HCT116 (cell line): ENCODE data around the gene CNPY1. TPM values are rescaled to one million over a fixed set of nuclear protein-coding genes. Genes with fewer than 3 reads are reported as not detected.

Experiments used
- ATAC-seq: fragments of 200-7000 bp; cut with Tn5 transposase; 2 replicates; pipeline ENCODE4 v1.9.1; 2020; ENCODE audit warnings: mild to moderate bottlenecking, moderate library complexity
- BruUV-seq: library from RNA; stranded (reverse); fragments of 400-500 nt; replicated peaks from 2 replicates; lab custom pipeline; 2021; lab: Mats Ljungman, UMichigan
- CTCF ChIA-PET: fragments of 300-600 bp; sonication (Branson Sonifier 250); formaldehyde crosslinking; loops from one replicate; lab custom pipeline; 2021; ENCODE audit warnings: antibody characterized with exemption; lab: Charles Lee
- POLR2A ChIA-PET: fragments of 300-600, 350-600 bp; sonication (Branson Sonifier 250); formaldehyde crosslinking; loops from one replicate; lab custom pipeline; 2021; ENCODE audit warnings: antibody characterized with exemption; lab: Charles Lee
- RAD21 ChIA-PET, 2 experiments: fragments of 300-600 bp; sonication (Branson Sonifier 250); formaldehyde crosslinking; loops; one replicate each; lab custom pipeline; 2023; ENCODE audit warnings: low total read pairs in 2 of 2; ENCODE audit not compliant: uncharacterized antibody in 2 of 2, unreplicated experiment in 2 of 2, low non-redundant PET in 1 of 2; lab: Charles Lee
- DNase-seq: peaks from one replicate; pipeline ENCODE4 v3.0.0-alpha.2; 2010; ENCODE audit warnings: low read depth, low spot score
- H2AFZ ChIP-seq: fragments of 200-600 bp; shearing (Covaris generic), sonication (generic); 2 replicates; pipeline ENCODE4 v1.6.1; 2017; ENCODE audit warnings: low read depth, mixed run types, mixed read lengths, antibody characterized with exemption, low read length; ENCODE audit not compliant: poor library complexity, severe bottlenecking
- H3K27ac ChIP-seq: 2 replicates; pipeline ENCODE4 v1.5.1; 2012; ENCODE audit warnings: low read depth, low read length
- H3K27me3 ChIP-seq: fragments of 200-600 bp; sonication (generic); 2 replicates; pipeline ENCODE4 v1.6.1; 2016; ENCODE audit warnings: mixed run types, low read length, mixed read lengths; ENCODE audit not compliant: insufficient read depth
- H3K36me3 ChIP-seq, 2 experiments: fragments of 200-500 bp in 1 of 2; fragments of 200-600 bp in 1 of 2; sonication (Bioruptor generic) in 1 of 2; sonication (generic) in 1 of 2; 2 replicates each; pipeline versions ENCODE4 v1.5.1 to v1.6.1; 2014 to 2016; ENCODE audit warnings: low read length in 2 of 2, inconsistent platforms in 1 of 2, mixed read lengths in 1 of 2, mixed run types in 1 of 2; ENCODE audit not compliant: insufficient read depth in 2 of 2, control insufficient read depth in 1 of 2
- H3K4me1 ChIP-seq, 2 experiments: fragments of 200-600 bp in 1 of 2; sonication (generic) in 1 of 2; 2 replicates each; pipeline versions ENCODE4 v1.5.1 to v1.6.1; 2012 to 2017; ENCODE audit warnings: low read length in 2 of 2, inconsistent platforms in 1 of 2, mild to moderate bottlenecking in 1 of 2, mixed read lengths in 1 of 2, mixed run types in 1 of 2, moderate library complexity in 1 of 2; ENCODE audit not compliant: insufficient read depth in 2 of 2, control insufficient read depth in 1 of 2
- H3K4me2 ChIP-seq: fragments of 200-600 bp; sonication (generic); 2 replicates; pipeline ENCODE4 v1.6.1; 2017; ENCODE audit warnings: mixed run types, low read length, mixed read lengths
- H3K4me3 ChIP-seq, 2 experiments: fragments of 200-600 bp in 1 of 2; sonication (generic) in 1 of 2; replicated peaks in 1 of 2; 2 replicates each; pipeline ENCODE4 v1.5.1; 2011 to 2016; ENCODE audit warnings: low read length in 2 of 2, control low read depth in 1 of 2, low read depth in 1 of 2, mild to moderate bottlenecking in 1 of 2, mixed read lengths in 1 of 2, mixed run types in 1 of 2
- H3K79me2 ChIP-seq: fragments of 200-600 bp; sonication (generic); 2 replicates; pipeline ENCODE4 v1.6.1; 2017; ENCODE audit warnings: mild to moderate bottlenecking, mixed run types, low read length, moderate library complexity, mixed read lengths; ENCODE audit not compliant: insufficient read depth
- H3K9ac ChIP-seq: fragments of 200-600 bp; sonication (generic); 2 replicates; pipeline ENCODE4 v1.6.1; 2016; ENCODE audit warnings: low read length, mixed read lengths
- H3K9me2 ChIP-seq: fragments of 200-600 bp; sonication (generic), shearing (Covaris generic); 2 replicates; pipeline ENCODE4 v1.6.1; 2017; ENCODE audit warnings: mixed run types, mild to moderate bottlenecking, moderate library complexity; ENCODE audit not compliant: insufficient read depth
- H3K9me3 ChIP-seq, 2 experiments: fragments of 200-500 bp in 1 of 2; fragments of 200-600 bp in 1 of 2; sonication (Bioruptor generic) in 1 of 2; sonication (generic) in 1 of 2; 2 replicates each; pipeline ENCODE4 v1.6.1; 2014 to 2017; ENCODE audit warnings: low read length in 2 of 2, mixed read lengths in 2 of 2, inconsistent platforms in 1 of 2, low read depth in 1 of 2, mild to moderate bottlenecking in 1 of 2, mixed run types in 1 of 2, moderate library complexity in 1 of 2; ENCODE audit not compliant: control insufficient read depth in 1 of 2, insufficient read depth in 1 of 2
- H4K20me1 ChIP-seq: fragments of 200-600 bp; sonication (generic), shearing (Covaris generic); 2 replicates; pipeline ENCODE4 v1.6.1; 2017; ENCODE audit warnings: mixed run types, mild to moderate bottlenecking, moderate library complexity; ENCODE audit not compliant: insufficient read depth
- ATF3 ChIP-seq: IDR thresholded peaks from 2 replicates; pipeline ENCODE4 v1.6.1; 2012
- CBX3 ChIP-seq: IDR thresholded peaks from 2 replicates; pipeline ENCODE4 v1.6.1; 2012; ENCODE audit warnings: low read depth
- CTCF ChIP-seq, 3 experiments: fragments of 200-600 bp in 1 of 3; sonication (generic) in 1 of 3; IDR thresholded peaks in 2 of 3; conservative IDR thresholded peaks in 1 of 3; 2 replicates each; pipeline ENCODE4 v1.5.1; 2012 to 2017; ENCODE audit warnings: low read depth in 2 of 3, low read length in 2 of 3, antibody characterized with exemption in 1 of 3, borderline replicate concordance in 1 of 3, control low read depth in 1 of 3, mild to moderate bottlenecking in 1 of 3, mixed read lengths in 1 of 3, mixed run types in 1 of 3, moderate library complexity in 1 of 3; ENCODE audit not compliant: insufficient read depth in 1 of 3
- EZH2 ChIP-seq: fragments of 200-600 bp; sonication (generic); IDR thresholded peaks from 2 replicates; pipeline ENCODE4 v1.6.1; 2017; ENCODE audit warnings: antibody characterized with exemption, mixed run types
- POLR2A ChIP-seq: IDR thresholded peaks from 2 replicates; pipeline ENCODE4 v1.7.0; 2011; ENCODE audit warnings: borderline replicate concordance; ENCODE audit not compliant: insufficient read depth, insufficient read length; ENCODE audit errors: extremely low read depth
- SIN3A ChIP-seq: IDR thresholded peaks from 2 replicates; pipeline ENCODE4 v1.6.1; 2012; ENCODE audit warnings: low read depth
- SP1 ChIP-seq: IDR thresholded peaks from 2 replicates; pipeline ENCODE4 v1.6.1; 2012; ENCODE audit warnings: low read depth
- SRF ChIP-seq: IDR thresholded peaks from 2 replicates; pipeline ENCODE4 v1.6.1; 2012; ENCODE audit warnings: low read depth
- TCF7L2 ChIP-seq: IDR thresholded peaks from 2 replicates; pipeline ENCODE4 v1.7.0; 2011; ENCODE audit warnings: borderline replicate concordance, inconsistent platforms; ENCODE audit not compliant: insufficient read depth, insufficient read length; ENCODE audit errors: extremely low read depth
- ZFX ChIP-seq: fragments of 450-650 bp; IDR thresholded peaks from 2 replicates; pipeline ENCODE4 v1.6.1; 2017
- intact Hi-C: fragments of 100-400 bp; cut with micrococcal nuclease; formaldehyde crosslinking; loops from 2 replicates; pipeline ENCODE4 v1.10.0; 2022
- total RNA-seq: library from RNA; stranded (reverse); gene quantifications from one replicate; pipeline ENCODE4 v1.2.1, GENCODE V29; 2021; ENCODE audit not compliant: unreplicated experiment

The CNPY1 gene
- total RNA-seq, 1 experiment from 2014 or later, result not detected

GRCh38 chr7:155532792-155533119 is 13.6 kb downstream of the CNPY1 start:
- Histone ChIP-seq H3K9me2 (no peaks in the 10 kb centered on the region), H3K9me3 (no peaks in the 10 kb centered on the region), H2AFZ (no peak overlapping the region), H3K27me3 (peaks cover 13% of the 10 kb centered on the region; the same call in 1 of the 2 replicates), H3K79me2 (no peaks in the 10 kb centered on the region), H4K20me1 (no peaks in the 10 kb centered on the region), H3K4me3 (no peak overlapping the region), H3K36me3 (no peaks in the 10 kb centered on the region), H3K4me1 (no peaks in the 10 kb centered on the region), H3K4me2 (no peak overlapping the region), H3K27ac (no peak overlapping the region), H3K9ac (no peak overlapping the region)
- POLR2A ChIA-PET, result no interaction called here
- CTCF ChIA-PET, result no interaction called here
- no peak for DNase-seq
- intact Hi-C loops, result loop anchor here (10.0 kb wide), 2 partner anchors 118 to 148 kb away; no protein-coding TSS in a partner anchor
- RAD21 ChIA-PET, result no interaction called here
- no peak for TF ChIP-seq ATF3
- TF ChIP-seq SIN3A, result no peak
- TF ChIP-seq TCF7L2, result no peak
- TF ChIP-seq CBX3, result no peak
- TF ChIP-seq SP1, result no peak
- no peak for TF ChIP-seq CTCF (IDR thresholded peaks at IDR 0.05 in 2 of 3, conservative IDR thresholded peaks at IDR 0.05 in 1 of 3; ENCODE audit: borderline replicate concordance in 1 of 3, insufficient read depth in 1 of 3, low read depth in 2 of 3, low read length in 2 of 3)
- TF ChIP-seq ZFX, result no peak
- TF ChIP-seq POLR2A, result no peak
- TF ChIP-seq EZH2, result no peak
- no peak for TF ChIP-seq SRF
- BruUV-seq, result no TSS peak
- no peak for ATAC-seq
